Measurements from ENCODE around the gene APOO. TPM values are rescaled to one million over a fixed set of nuclear protein-coding genes. Genes with fewer than 3 reads are reported as not detected.

Gene APOO
- total RNA-seq, 1 donor: 7.2 TPM

- peaks cover 20% of the 10 kb centered on the region for H3K4me1 ChIP-seq (ENCODE audit: insufficient read depth, low read length)
- H2AFZ ChIP-seq (ENCODE audit: low read length): no peak overlapping the region
- no peak for TF ChIP-seq CTCF (IDR thresholded peaks at IDR 0.05; ENCODE audit: extremely low read depth, low read depth, low read length)
- H3K4me3 ChIP-seq (ENCODE audit: insufficient read depth, low read length): no peak overlapping the region
- peak overlapping the region; percentile 26 for H3K27ac ChIP-seq (ENCODE audit: low read depth, low read length)
- H3K36me3 ChIP-seq (ENCODE audit: insufficient read depth, low read length): no peaks in the 10 kb centered on the region
- H3K9me3 ChIP-seq (ENCODE audit: low read depth, low read length): no peaks in the 10 kb centered on the region
- no peaks in the 10 kb centered on the region for H3K27me3 ChIP-seq (ENCODE audit: insufficient read depth, low read length)
- no peak for DNase-seq (ENCODE audit: insufficient read length, low spot score, missing footprints)
- H3K79me2 ChIP-seq (ENCODE audit: insufficient read depth, low read length): no peaks in the 10 kb centered on the region
- H4K20me1 ChIP-seq (ENCODE audit: insufficient read depth, low read length): no peaks in the 10 kb centered on the region
- H3K4me2 ChIP-seq (ENCODE audit: insufficient read depth, low read length): no peak overlapping the region
Observed at GRCh38 chrX:23904096-23904495, 3.6 kb downstream of the APOO start.

- H3K79me2 ChIP-seq (ENCODE audit: insufficient read depth, low read length): no peaks in the 10 kb centered on the region
- no peaks in the 10 kb centered on the region for H3K9me3 ChIP-seq (ENCODE audit: low read depth, low read length)
- H3K4me1 ChIP-seq (ENCODE audit: insufficient read depth, low read length): peaks cover 31% of the 10 kb centered on the region
- DNase-seq (ENCODE audit: insufficient read length, low spot score, missing footprints): no peak
- H3K36me3 ChIP-seq (ENCODE audit: insufficient read depth, low read length): no peaks in the 10 kb centered on the region
- peak overlapping the region; percentile 72 for H3K4me2 ChIP-seq (ENCODE audit: insufficient read depth, low read length)
- no peaks in the 10 kb centered on the region for H3K27me3 ChIP-seq (ENCODE audit: insufficient read depth, low read length)
- H4K20me1 ChIP-seq (ENCODE audit: insufficient read depth, low read length): no peaks in the 10 kb centered on the region
- peak overlapping the region; percentile 2 for H2AFZ ChIP-seq (ENCODE audit: low read length)
- peak overlapping the region; percentile 20 for H3K4me3 ChIP-seq (ENCODE audit: insufficient read depth, low read length)
- TF ChIP-seq CTCF (IDR thresholded peaks at IDR 0.05; ENCODE audit: extremely low read depth, low read depth, low read length): peak; percentile 58
- H3K27ac ChIP-seq (ENCODE audit: low read depth, low read length): peak overlapping the region; percentile 56
Observed at GRCh38 chrX:23902419-23902818, 5.3 kb downstream of the APOO start.

DNA sequence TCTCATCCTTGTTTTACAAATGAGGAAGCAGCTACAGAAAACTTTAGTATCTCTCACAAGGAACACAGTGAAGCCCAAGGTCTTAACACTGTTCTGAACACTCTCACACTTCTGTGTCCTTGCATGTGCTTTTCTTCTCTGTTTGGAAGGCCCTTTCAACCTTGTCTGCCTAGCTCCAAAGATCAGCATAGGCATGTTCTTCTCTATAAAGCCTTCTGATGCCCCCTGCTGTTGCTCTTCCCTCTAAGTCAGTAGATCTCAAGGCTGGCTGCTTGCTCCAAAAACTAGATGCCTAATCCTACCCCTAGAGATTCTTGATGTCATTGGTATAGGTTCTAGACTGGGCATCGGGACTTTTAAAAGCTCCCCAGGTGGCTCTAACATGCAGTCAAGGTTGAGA is 5.9 kb downstream of the APOO start:
- H3K27ac ChIP-seq (ENCODE audit: low read depth, low read length): peak overlapping the region; percentile 56
- H2AFZ ChIP-seq (ENCODE audit: low read length): peak overlapping the region; percentile 2
- H3K4me1 ChIP-seq (ENCODE audit: insufficient read depth, low read length): peaks cover 37% of the 10 kb centered on the region
- H3K4me2 ChIP-seq (ENCODE audit: insufficient read depth, low read length): peak overlapping the region; percentile 72
- no peak for DNase-seq (ENCODE audit: insufficient read length, low spot score, missing footprints)
- H3K4me3 ChIP-seq (ENCODE audit: insufficient read depth, low read length): peak overlapping the region; percentile 20
- no peaks in the 10 kb centered on the region for H3K9me3 ChIP-seq (ENCODE audit: low read depth, low read length)
- no peaks in the 10 kb centered on the region for H4K20me1 ChIP-seq (ENCODE audit: insufficient read depth, low read length)
- H3K36me3 ChIP-seq (ENCODE audit: insufficient read depth, low read length): no peaks in the 10 kb centered on the region
- TF ChIP-seq CTCF (IDR thresholded peaks at IDR 0.05; ENCODE audit: extremely low read depth, low read depth, low read length): peak; percentile 57
- no peaks in the 10 kb centered on the region for H3K27me3 ChIP-seq (ENCODE audit: insufficient read depth, low read length)
- H3K79me2 ChIP-seq (ENCODE audit: insufficient read depth, low read length): no peaks in the 10 kb centered on the region

DNA sequence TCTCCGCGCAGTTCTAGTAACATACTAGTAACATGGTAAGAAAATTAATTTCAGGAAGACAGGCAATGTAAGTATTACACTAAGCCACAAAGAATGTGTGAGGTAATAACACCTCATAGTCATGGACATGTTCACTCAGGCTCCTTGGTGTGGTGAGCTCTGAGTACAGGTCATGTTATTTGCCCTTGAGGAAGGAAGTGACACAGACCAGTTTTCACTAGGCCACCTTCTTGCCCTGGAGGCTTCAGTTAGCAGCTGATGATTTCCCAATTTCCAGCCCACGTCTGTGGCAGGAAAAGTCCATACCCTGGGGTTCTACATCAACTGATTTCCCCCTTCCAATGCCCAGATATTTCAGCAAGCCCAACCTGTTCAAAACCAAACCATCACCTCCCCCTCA is 6.7 kb downstream of the APOO start:
- Histone ChIP-seq H3K27me3 (ENCODE audit: insufficient read depth, low read length) (no peaks in the 10 kb centered on the region), H3K4me2 (ENCODE audit: insufficient read depth, low read length) (no peak overlapping the region), H3K9me3 (ENCODE audit: low read depth, low read length) (no peaks in the 10 kb centered on the region), H3K36me3 (ENCODE audit: insufficient read depth, low read length) (no peaks in the 10 kb centered on the region), H2AFZ (ENCODE audit: low read length) (no peak overlapping the region), H3K27ac (ENCODE audit: low read depth, low read length) (peak overlapping the region; percentile 56), H4K20me1 (ENCODE audit: insufficient read depth, low read length) (no peaks in the 10 kb centered on the region), H3K4me1 (ENCODE audit: insufficient read depth, low read length) (peaks cover 40% of the 10 kb centered on the region), H3K79me2 (ENCODE audit: insufficient read depth, low read length) (no peaks in the 10 kb centered on the region), H3K4me3 (ENCODE audit: insufficient read depth, low read length) (no peak overlapping the region)
- DNase-seq (ENCODE audit: insufficient read length, low spot score, missing footprints): no peak
- no peak for TF ChIP-seq CTCF (IDR thresholded peaks at IDR 0.05; ENCODE audit: extremely low read depth, low read depth, low read length)
